HEK293 (cell line): ENCODE measurements around the gene LAMA5.

ENCODE experiments used
- CTCF ChIA-PET: fragments of 350-600 bp; formaldehyde crosslinking; extraction: SDS; loops from one replicate; lab custom pipeline; 2021; ENCODE audit warnings: antibody characterized with exemption; lab: Yijun Ruan, JAX
- POLR2A ChIA-PET: fragments of 300-600 bp; formaldehyde crosslinking; extraction: SDS; loops from one replicate; lab custom pipeline; 2020; ENCODE audit warnings: antibody characterized with exemption, inconsistent platforms; lab: Yijun Ruan, JAX
- H3K27ac ChIP-seq: fragments of 200-500 bp; sonication (Bioruptor generic); 2 replicates; pipeline ENCODE4 v1.5.1; 2014; ENCODE audit warnings: low read depth, low read length, control low read depth, inconsistent platforms; ENCODE audit errors: extremely low read depth
- H3K36me3 ChIP-seq, 2 experiments: fragments of 200-500 bp in 1 of 2; sonication (Bioruptor generic) in 1 of 2; 1 replicate in 1 of 2; 2 replicates in 1 of 2; pipeline ENCODE4 v1.5.1; 2014 to 2017; ENCODE audit warnings: inconsistent platforms in 2 of 2, low read length in 2 of 2; ENCODE audit not compliant: control insufficient read depth in 2 of 2, insufficient read depth in 1 of 2
- H3K4me1 ChIP-seq: fragments of 200-500 bp; sonication (Bioruptor generic); 2 replicates; pipeline ENCODE4 v1.5.1; 2014; ENCODE audit warnings: mild to moderate bottlenecking, low read length, inconsistent platforms; ENCODE audit not compliant: control insufficient read depth, insufficient read depth
- H3K4me3 ChIP-seq: 2 replicates; pipeline ENCODE4 v1.5.1; 2011; ENCODE audit warnings: low read depth, mild to moderate bottlenecking, control low read depth, low read length, moderate library complexity
- H3K9me3 ChIP-seq: fragments of 200-500 bp; sonication (Bioruptor generic); 2 replicates; pipeline ENCODE4 v1.5.1; 2014; ENCODE audit warnings: low read depth, low read length, inconsistent platforms; ENCODE audit not compliant: control insufficient read depth, insufficient read depth
- EGR2 ChIP-seq: fragments of 450-650 bp; formaldehyde crosslinking; IDR thresholded peaks from 2 replicates; pipeline ENCODE4 v1.5.1; 2016; ENCODE audit warnings: low read depth, missing biosample characterization, missing genetic modification characterization
- GLIS2 ChIP-seq: fragments of 450-650 bp; formaldehyde crosslinking; IDR thresholded peaks from 2 replicates; pipeline ENCODE4 v1.5.1; 2016; ENCODE audit warnings: missing biosample characterization, missing genetic modification characterization
- PATZ1 ChIP-seq: fragments of 450-650 bp; formaldehyde crosslinking; IDR thresholded peaks from 2 replicates; pipeline ENCODE4 v1.5.1; 2016; ENCODE audit warnings: missing biosample characterization, missing genetic modification characterization
- SP2 ChIP-seq: fragments of 450-650 bp; formaldehyde crosslinking; IDR thresholded peaks from 2 replicates; pipeline ENCODE4 v1.5.1; 2016; ENCODE audit warnings: missing biosample characterization, missing genetic modification characterization
- ZBTB48 ChIP-seq: fragments of 450-650 bp; formaldehyde crosslinking; IDR thresholded peaks from 2 replicates; pipeline ENCODE4 v1.5.1; 2016; ENCODE audit warnings: missing biosample characterization, missing genetic modification characterization
- ZBTB8A ChIP-seq: fragments of 450-650 bp; formaldehyde crosslinking; IDR thresholded peaks from 2 replicates; pipeline ENCODE4 v1.5.1; 2016; ENCODE audit warnings: missing biosample characterization, missing genetic modification characterization
- ZFHX2 ChIP-seq: fragments of 450-650 bp; formaldehyde crosslinking; conservative IDR thresholded peaks from 2 replicates; pipeline ENCODE4 v1.5.1; 2016; ENCODE audit warnings: missing biosample characterization, missing genetic modification characterization
- ZFP3 ChIP-seq: fragments of 450-650 bp; formaldehyde crosslinking; IDR thresholded peaks from 2 replicates; pipeline ENCODE4 v1.5.1; 2016; ENCODE audit warnings: low read depth, missing biosample characterization, missing genetic modification characterization
- ZIC2 ChIP-seq: fragments of 450-650 bp; formaldehyde crosslinking; IDR thresholded peaks from 2 replicates; pipeline ENCODE4 v1.5.1; 2016; ENCODE audit warnings: missing biosample characterization, missing genetic modification characterization
- ZNF114 ChIP-seq: fragments of 450-650 bp; formaldehyde crosslinking; IDR thresholded peaks from 2 replicates; pipeline ENCODE4 v1.5.0; 2017; ENCODE audit warnings: missing biosample characterization, missing genetic modification characterization
- ZNF302 ChIP-seq: fragments of 450-650 bp; formaldehyde crosslinking; IDR thresholded peaks from 2 replicates; pipeline ENCODE4 v1.5.1; 2016; ENCODE audit warnings: missing biosample characterization, missing genetic modification characterization, low read depth
- ZNF341 ChIP-seq: fragments of 450-650 bp; formaldehyde crosslinking; IDR thresholded peaks from 2 replicates; pipeline ENCODE4; 2016; ENCODE audit warnings: low read depth, missing biosample characterization, missing genetic modification characterization
- ZNF626 ChIP-seq: fragments of 450-650 bp; sonication (Bioruptor Pico); formaldehyde crosslinking; IDR thresholded peaks from 2 replicates; pipeline ENCODE4 v1.5.1; 2018; ENCODE audit warnings: missing biosample characterization, missing genetic modification characterization, inconsistent platforms
- TF ChIP-seq, protein P1 (sequence below): fragments of 450-650 bp; formaldehyde crosslinking; IDR thresholded peaks from 2 replicates; pipeline ENCODE4 v1.5.1; 2016; ENCODE audit warnings: missing biosample characterization, missing genetic modification characterization
- TF ChIP-seq, protein P2 (sequence below): IDR thresholded peaks from 2 replicates; pipeline ENCODE4 v1.6.1; 2011; ENCODE audit warnings: mild to moderate bottlenecking, low read depth, low read length, borderline replicate concordance
- TF ChIP-seq, protein P3 (sequence below): fragments of 450-650 bp; formaldehyde crosslinking; IDR thresholded peaks from 2 replicates; pipeline ENCODE4 v1.5.1; 2016; ENCODE audit warnings: missing biosample characterization, missing genetic modification characterization

The LAMA5 gene

DNA sequence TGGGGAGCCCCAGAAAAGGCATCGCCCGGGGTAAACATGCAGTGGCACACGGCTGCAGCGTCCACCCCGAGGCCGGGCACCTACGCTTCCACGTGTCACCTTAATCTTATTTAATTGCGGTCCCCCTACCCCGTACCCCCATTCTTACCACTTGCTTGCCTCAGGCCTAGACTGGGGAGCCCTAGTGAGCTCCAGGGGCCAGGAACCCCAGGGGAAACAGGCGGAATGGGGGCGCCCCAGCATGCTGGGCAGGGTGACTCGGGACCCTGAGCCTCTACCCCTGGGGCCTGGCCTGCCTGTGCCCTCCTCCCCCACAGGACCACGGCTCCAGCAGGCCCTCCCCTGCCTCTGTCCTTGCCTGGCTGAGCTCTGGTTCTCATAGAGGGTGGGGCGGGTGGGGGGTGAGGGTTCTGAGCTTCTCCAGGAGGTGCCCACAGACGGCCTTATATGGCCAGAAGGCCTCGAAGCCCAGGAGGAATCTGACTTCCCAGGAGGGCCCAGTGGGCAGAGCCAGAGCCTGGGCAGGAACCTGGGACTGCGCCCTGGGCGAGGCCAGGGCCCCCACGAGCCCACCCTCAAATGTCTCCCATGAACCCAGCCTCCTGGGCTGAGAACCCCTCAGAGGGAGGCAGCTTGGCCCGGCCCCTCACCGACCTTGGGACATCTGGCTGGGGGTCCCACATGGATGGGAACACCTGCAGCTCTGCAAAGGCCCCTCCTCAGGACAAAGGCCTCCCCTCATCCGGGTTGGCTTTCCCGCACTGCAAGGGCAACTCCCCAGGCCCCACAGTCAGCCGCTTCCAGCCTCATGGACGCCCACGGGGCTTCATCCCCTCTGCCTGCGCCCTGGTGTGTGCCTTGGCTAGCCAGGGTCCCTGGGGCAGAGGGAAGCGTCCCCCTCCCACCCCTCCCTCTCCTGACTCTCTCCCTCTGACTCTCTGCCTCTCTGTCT is 5.2 kb upstream of the LAMA5 start:
- ChIA-PET CTCF (interaction anchor here (0.6 to 4.6 kb wide), 3 partner anchors 10 to 476 kb away, joined by 3 to 25 read pairs (median 6); no protein-coding TSS in a partner anchor), POLR2A (interaction anchor here (0.6 kb wide), 1 partner anchor 79 kb away, joined by 3 read pairs; no protein-coding TSS in a partner anchor)
- TF ChIP-seq ZNF626 (tag by site-specific recombination) (no peak), GLIS2 (tag by site-specific recombination) (peak; percentile 58), ZNF114 (tag by site-specific recombination) (no peak), EGR2 (0 out of 2 replicates have a peak, but pooled peaks have one; percentile 6), ZFHX2 (tag by site-specific recombination) (peak; percentile 50)
- TF ChIP-seq, protein P1, sequence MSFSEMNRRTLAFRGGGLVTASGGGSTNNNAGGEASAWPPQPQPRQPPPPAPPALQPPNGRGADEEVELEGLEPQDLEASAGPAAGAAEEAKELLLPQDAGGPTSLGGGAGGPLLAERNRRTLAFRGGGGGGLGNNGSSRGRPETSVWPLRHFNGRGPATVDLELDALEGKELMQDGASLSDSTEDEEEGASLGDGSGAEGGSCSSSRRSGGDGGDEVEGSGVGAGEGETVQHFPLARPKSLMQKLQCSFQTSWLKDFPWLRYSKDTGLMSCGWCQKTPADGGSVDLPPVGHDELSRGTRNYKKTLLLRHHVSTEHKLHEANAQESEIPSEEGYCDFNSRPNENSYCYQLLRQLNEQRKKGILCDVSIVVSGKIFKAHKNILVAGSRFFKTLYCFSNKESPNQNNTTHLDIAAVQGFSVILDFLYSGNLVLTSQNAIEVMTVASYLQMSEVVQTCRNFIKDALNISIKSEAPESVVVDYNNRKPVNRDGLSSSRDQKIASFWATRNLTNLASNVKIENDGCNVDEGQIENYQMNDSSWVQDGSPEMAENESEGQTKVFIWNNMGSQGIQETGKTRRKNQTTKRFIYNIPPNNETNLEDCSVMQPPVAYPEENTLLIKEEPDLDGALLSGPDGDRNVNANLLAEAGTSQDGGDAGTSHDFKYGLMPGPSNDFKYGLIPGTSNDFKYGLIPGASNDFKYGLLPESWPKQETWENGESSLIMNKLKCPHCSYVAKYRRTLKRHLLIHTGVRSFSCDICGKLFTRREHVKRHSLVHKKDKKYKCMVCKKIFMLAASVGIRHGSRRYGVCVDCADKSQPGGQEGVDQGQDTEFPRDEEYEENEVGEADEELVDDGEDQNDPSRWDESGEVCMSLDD (tag by site-specific recombination) = peak; percentile 36; the same call in 1 of the 2 replicates
- Histone ChIP-seq H3K9me3 (no peaks in the 10 kb centered on the region), H3K36me3 (no peaks in the 10 kb centered on the region), H3K27ac (no peak overlapping the region), H3K4me3 (no peak overlapping the region), H3K4me1 (peaks cover 27% of the 10 kb centered on the region)

DNA sequence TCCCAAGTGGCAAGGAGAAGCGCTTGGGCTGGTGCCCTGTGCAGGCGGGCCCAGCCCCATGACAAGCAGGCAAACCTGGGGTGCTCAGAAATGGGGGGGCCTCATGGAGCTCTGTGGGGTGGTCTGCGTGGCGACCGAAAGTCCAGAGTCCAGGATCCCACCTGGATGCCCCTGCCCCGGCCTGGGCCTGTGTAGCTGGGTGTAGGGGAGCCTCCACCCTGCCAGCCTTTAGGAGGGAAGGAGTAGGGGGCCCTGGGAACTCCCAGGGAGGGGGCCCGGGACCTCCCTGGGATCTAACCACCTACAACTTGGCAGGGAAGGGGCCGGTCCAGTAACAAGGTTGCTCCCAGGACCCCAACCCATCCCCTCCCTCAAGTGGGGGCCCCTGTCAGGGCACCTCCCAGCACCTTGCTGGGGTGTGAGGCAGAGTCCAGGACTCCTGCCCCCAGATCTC is 4.5 kb upstream of the LAMA5 start:
- Histone ChIP-seq H3K9me3 (no peaks in the 10 kb centered on the region), H3K27ac (no peak overlapping the region), H3K36me3 (no peaks in the 10 kb centered on the region), H3K4me3 (no peak overlapping the region), H3K4me1 (peaks cover 27% of the 10 kb centered on the region)
- no peak for TF ChIP-seq ZFP3 (tag by site-specific recombination)
- CTCF ChIA-PET = interaction anchor here (0.6 to 4.6 kb wide), 2 partner anchors 11 to 25 kb away, joined by 6 to 25 read pairs; no protein-coding TSS in a partner anchor
- POLR2A ChIA-PET = interaction anchor here (0.6 to 3.6 kb wide), 2 partner anchors 11 to 78 kb away, joined by 3 to 14 read pairs; no protein-coding TSS in a partner anchor

DNA sequence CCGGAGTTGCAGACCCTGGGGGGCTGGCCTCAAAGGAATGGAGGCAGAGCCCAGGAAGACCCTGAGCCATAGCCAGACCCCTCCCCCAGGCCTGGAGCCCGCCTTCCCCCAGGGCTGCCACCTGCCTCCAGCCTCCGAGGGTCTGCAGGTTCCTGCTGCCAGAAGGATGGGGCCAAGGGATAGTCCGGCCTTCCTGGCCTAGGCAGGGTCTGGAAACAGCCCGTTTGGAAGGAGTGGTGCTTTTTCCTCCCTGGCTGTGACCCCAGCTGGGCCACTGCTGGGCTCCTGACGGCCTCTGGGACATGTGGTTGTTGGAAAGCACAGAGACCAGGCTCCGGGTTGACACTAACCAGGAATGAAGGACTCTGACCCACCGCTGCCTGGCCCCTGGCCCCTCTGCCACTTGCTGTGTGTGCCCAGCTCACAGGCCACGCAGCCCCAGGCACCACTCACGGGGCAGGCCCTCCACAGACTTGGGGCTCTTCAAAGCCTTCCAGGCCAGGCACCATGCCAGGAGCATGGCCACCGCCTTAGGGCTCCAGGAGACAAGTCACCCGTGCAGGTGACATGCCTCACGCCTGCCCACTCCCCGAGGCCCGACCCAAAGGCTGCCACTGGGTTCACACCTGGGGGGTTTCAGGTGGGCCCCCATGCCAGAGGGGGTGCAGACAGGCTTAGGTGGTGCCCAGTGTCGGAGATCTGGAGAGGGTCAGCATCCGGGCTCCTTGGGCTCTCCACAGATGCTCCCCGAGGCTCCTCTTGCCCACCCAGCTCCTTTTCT is 3.9 kb upstream of the LAMA5 start:
- CTCF ChIA-PET = interaction anchor here (4.6 kb wide), 1 partner anchor 12 kb away, joined by 25 read pairs; no protein-coding TSS in a partner anchor
- Histone ChIP-seq H3K27ac (peak overlapping the region; percentile 57; the same call in 1 of the 2 replicates), H3K4me1 (peaks cover 30% of the 10 kb centered on the region)

More for the DNA sequence above, 3.9 kb upstream of the LAMA5 start:
- TF ChIP-seq SP2 (tag by site-specific recombination) = peak; percentile 32
- TF ChIP-seq ZNF341 (tag by site-specific recombination) = peak; percentile 28; the same call in 1 of the 2 replicates
- TF ChIP-seq, protein P2, sequence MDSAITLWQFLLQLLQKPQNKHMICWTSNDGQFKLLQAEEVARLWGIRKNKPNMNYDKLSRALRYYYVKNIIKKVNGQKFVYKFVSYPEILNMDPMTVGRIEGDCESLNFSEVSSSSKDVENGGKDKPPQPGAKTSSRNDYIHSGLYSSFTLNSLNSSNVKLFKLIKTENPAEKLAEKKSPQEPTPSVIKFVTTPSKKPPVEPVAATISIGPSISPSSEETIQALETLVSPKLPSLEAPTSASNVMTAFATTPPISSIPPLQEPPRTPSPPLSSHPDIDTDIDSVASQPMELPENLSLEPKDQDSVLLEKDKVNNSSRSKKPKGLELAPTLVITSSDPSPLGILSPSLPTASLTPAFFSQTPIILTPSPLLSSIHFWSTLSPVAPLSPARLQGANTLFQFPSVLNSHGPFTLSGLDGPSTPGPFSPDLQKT = no peak
- TF ChIP-seq ZBTB8A (tag by site-specific recombination) = peak; percentile 58
- no peak for TF ChIP-seq ZNF302 (tag by site-specific recombination)
- TF ChIP-seq ZBTB48 (tag by site-specific recombination) = peak; percentile 12; the same call in 1 of the 2 replicates
- TF ChIP-seq, protein P3, sequence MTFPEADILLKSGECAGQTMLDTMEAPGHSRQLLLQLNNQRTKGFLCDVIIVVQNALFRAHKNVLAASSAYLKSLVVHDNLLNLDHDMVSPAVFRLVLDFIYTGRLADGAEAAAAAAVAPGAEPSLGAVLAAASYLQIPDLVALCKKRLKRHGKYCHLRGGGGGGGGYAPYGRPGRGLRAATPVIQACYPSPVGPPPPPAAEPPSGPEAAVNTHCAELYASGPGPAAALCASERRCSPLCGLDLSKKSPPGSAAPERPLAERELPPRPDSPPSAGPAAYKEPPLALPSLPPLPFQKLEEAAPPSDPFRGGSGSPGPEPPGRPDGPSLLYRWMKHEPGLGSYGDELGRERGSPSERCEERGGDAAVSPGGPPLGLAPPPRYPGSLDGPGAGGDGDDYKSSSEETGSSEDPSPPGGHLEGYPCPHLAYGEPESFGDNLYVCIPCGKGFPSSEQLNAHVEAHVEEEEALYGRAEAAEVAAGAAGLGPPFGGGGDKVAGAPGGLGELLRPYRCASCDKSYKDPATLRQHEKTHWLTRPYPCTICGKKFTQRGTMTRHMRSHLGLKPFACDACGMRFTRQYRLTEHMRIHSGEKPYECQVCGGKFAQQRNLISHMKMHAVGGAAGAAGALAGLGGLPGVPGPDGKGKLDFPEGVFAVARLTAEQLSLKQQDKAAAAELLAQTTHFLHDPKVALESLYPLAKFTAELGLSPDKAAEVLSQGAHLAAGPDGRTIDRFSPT (tag by site-specific recombination) = peak; percentile 27; the same call in 1 of the 2 replicates
- TF ChIP-seq ZIC2 (tag by site-specific recombination) = peak; percentile 31; the same call in 1 of the 2 replicates
- peak; percentile 40; the same call in 1 of the 2 replicates for TF ChIP-seq PATZ1 (tag by site-specific recombination)
- H3K4me3 ChIP-seq = no peak overlapping the region
- POLR2A ChIA-PET = interaction anchor here (3.6 kb wide), 1 partner anchor 11 kb away, joined by 14 read pairs; no protein-coding TSS in a partner anchor
- H3K36me3 ChIP-seq = no peaks in the 10 kb centered on the region
- no peaks in the 10 kb centered on the region for H3K9me3 ChIP-seq
